Stimulated activated naive CD4-positive, alpha-beta T cell (primary cell): ENCODE data around the gene C16orf78.
"Not testable (repeated sequence)": the region's sequence is repeated elsewhere in the genome, so short reads cannot be mapped to it uniquely, and the experiment has no call there.

Experiments
- DNase-seq, 6 experiments: peaks; one replicate each; lab custom pipeline; 2025; lab: John Stamatoyannopoulos, UW

Gene C16orf78

GRCh38 chr16:49350265-49351095 is 23.1 kb upstream of the C16orf78 start:
- peak in 2 of 6 experiments; percentile 2 to 24 for DNase-seq

GRCh38 chr16:49351096-49351487 is 22.5 kb upstream of the C16orf78 start:
- no peak for DNase-seq

- DNase-seq: no peak
Observed at GRCh38 chr16:49352892-49353291, 20.7 kb upstream of the C16orf78 start.

- no peak for DNase-seq
Observed at GRCh38 chr16:49353680-49354079, 19.9 kb upstream of the C16orf78 start.

- no peak for DNase-seq
Observed at GRCh38 chr16:49354101-49354500, 19.5 kb upstream of the C16orf78 start.

- no peak for DNase-seq
Observed at GRCh38 chr16:49354991-49355390, 18.6 kb upstream of the C16orf78 start.

GRCh38 chr16:49355933-49356665 is 17.5 kb upstream of the C16orf78 start:
- DNase-seq: no peak

GRCh38 chr16:49356728-49357488 is 16.7 kb upstream of the C16orf78 start:
- DNase-seq: no peak

- no peak for DNase-seq
Observed at GRCh38 chr16:49359591-49359990, 14.0 kb upstream of the C16orf78 start.

GRCh38 chr16:49361731-49362130 is 11.9 kb upstream of the C16orf78 start:
- DNase-seq: not testable (repeated sequence)

- no peak for DNase-seq
Observed at GRCh38 chr16:49362230-49362629, 11.4 kb upstream of the C16orf78 start.

GRCh38 chr16:49365711-49366509 is 7.7 kb upstream of the C16orf78 start:
- DNase-seq: no peak

GRCh38 chr16:49366669-49367068 is 6.9 kb upstream of the C16orf78 start:
- no peak for DNase-seq

- DNase-seq: no peak
Observed at GRCh38 chr16:49369651-49370611, 3.7 kb upstream of the C16orf78 start.

GRCh38 chr16:49376206-49376605 is 2.6 kb downstream of the C16orf78 start:
- DNase-seq: no peak

GRCh38 chr16:49377196-49377755 is 3.7 kb downstream of the C16orf78 start:
- no peak for DNase-seq

- no peak for DNase-seq
Observed at GRCh38 chr16:49378238-49378637, 4.6 kb downstream of the C16orf78 start.

- no peak for DNase-seq
Observed at GRCh38 chr16:49378816-49379215, 5.2 kb downstream of the C16orf78 start.

- DNase-seq: no peak
Observed at GRCh38 chr16:49382916-49383315, 9.3 kb downstream of the C16orf78 start.

- DNase-seq: no peak
Observed at GRCh38 chr16:49395021-49395420, 21.4 kb downstream of the C16orf78 start.
